Activated naive CD4-positive, alpha-beta T cell treated with Interleukin-2 at 50 U/mL for 16 hours (primary cell): Measurements from ENCODE around the gene SEC24D.
"Not testable (repeated sequence)": the region's sequence is repeated elsewhere in the genome, so short reads cannot be mapped to it uniquely, and the experiment has no call there.

ENCODE experiments used
- DNase-seq: peaks from one replicate; pipeline ENCODE4 v3.0.0-alpha.2; 2020

SEC24D gene

DNA sequence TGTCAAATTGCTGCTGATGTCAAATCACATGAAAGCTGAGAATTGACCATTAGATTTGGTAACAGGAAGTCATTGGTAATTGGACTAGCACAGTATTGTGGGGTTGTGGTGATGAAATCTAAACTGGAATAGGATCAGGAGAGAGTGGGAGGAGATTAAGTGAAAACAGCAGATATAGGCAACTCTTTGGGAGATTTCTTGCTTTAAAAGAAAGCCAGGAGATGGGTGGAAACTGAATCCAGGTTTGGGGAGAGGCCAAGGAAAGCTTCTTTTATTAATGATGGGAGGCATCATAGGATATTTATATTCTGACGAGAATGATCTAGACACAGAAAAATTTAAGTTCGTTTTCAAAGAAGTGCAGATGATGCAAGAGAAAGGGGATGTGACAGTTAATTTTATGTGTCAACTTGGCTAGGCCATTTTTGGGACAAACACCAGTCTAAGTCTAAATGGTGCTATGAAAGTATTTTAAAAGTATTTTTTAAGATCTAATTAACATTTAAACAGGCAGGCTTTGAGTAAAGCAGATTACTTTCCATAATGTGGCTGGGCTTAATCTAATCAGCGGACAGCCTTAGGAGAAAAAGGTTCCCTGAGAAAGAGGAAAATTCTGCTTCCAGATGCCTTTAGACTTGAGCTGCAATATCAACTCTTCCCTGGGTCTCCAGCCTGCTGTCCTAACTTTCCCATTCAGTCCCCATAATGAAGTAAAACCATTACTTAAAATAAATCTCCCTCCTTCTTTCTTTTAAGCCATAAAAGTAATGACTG lies 24.7 kb downstream of the SEC24D start:
- no peak for DNase-seq

DNA sequence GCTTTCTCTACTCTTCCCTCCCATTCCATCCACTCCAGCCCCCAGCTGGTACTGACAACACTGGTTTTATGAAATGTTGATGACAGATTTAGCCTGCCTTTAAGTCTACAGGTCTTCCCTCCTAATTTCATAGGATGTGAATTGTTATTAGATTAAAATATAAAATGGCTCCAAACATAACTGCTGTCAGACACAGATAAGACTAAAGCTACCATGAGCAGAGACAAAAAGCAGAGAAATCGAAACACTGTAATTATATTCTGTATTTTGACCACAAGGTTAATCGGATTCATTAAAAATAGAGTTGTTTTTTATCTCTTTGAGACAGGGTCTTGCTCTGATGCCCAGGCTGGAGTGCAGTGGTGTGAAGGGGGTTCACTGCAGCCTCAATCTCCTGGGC lies 28.3 kb downstream of the SEC24D start:
- DNase-seq, result no peak

DNA sequence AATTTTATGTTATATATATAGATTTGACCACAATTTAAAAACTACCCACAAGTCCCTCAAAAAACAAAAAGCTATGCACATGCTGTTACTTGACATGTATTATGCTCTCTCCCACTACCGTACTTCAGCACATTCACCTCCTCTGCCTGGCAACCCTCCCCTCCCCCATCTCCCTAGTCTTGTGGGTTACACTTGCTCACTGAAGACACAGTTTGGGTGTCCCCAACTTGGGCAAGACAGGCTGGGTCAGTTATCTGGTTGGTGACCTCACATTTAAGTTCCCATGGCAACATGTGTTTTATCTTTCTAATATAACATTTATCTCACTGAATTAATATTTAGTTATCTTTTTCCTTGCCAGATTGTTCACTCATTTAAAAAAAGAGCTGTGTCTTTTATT lies 32.7 kb downstream of the SEC24D start:
- no peak for DNase-seq

DNA sequence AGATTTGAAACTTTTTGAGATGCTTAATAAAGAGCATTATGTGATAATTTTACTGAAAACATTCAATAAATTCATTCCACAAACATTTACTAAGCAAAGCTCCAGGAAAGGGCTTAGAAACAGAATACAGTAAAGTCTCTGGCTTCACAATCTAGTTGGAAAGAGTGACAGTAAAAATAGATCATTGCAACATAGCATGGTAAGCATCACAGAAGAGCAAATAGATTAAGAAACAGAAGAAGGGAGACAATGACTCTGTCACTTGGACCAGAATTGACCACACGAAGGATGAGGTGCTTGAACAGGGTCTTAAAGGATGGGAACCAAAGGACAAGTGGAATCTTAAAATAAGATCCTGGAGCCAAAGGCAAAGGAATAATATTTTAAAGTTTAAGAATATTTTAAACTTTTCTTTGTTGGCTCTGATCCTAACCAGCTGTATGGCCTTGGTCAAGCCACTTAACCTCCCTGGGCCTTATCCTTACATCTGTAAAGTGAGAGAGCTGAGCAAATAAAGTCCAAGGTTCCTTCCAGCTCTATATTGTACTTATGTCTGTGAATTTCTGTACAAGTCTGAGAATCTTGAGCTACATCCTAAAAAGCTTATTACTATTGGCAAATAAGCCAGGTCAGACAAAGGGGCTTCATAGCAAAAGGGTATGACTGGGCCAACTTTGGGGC lies 33.9 kb downstream of the SEC24D start:
- DNase-seq, result no peak

DNA sequence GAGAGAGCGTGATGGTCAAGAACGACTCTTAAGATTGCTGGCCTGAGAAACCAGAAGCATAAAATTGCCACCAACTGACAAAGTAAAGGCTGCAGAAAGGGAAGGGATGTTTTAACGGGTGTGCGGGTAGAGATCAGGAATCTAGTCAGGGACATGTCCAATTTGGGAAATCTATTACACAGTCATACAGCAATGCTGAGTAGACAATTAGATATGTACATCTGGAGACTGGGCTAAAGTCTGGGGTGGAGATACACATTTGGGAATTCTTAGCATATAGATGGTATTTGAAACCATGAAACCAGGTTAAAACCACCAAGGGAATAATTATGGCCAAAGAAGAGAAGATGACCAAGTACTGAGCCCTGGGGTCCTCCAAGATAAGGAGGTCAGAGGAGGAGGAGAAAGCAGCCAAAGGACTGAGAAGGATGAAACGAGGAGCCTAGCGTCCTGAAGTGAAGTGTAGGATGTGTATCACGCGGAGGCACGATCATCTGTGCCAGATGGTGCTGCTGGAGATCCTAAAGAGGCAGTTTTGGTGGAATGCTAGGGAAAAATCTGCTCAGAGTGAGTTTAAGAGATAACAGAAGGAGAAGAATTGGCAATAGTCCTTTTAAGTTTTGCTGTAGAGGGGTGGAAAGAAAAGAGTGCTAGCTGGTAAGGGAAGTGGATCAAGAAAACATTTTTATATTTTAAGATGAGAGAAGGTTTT lies 36.5 kb downstream of the SEC24D start:
- DNase-seq, result no peak

DNA sequence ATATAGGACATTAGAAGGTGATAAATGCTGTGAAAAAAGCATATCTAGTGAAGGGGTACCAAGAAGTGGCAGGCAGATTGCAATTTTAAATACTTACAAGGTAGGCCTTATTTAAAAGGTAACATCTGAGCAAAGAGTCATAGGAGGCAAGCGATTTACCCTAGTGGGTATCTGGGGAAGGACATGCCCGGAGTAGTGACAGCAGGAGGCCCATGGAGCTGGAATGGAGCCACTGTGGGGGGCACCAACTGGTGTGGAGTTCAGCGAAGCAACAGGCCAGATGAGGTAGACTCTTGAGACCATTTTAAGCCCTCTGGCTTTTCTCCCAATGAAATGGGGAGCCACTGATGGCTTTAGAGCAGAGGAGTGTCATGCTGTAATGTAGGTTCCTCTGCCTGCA lies 37.3 kb downstream of the SEC24D start:
- DNase-seq, result no peak

DNA sequence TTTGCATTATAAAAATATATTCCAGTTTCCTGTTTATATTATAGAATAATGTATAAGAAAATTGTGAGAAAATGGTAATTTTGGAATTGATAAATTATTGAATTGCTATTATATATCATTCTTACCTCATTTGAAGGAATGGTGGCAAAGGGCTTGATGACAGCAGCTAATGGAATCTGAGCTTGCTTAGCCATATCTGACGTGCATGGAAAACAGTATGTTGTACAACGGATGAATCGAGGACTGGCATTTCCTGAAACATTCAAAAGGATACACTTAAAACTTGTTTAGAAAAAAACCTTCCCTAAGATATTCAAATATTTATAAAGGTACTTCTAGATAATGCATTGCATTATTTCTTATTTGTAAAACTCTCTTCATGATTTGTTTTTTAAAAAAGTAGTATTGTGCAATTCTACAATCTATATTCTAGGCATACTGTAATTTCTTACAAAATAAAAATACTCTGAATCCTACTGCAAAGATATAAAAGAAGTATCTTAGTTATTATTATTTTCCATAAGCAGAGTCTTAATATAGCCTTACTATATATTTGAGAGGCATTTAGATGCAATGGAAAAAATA lies 38.3 kb downstream of the SEC24D start:
- no peak for DNase-seq

DNA sequence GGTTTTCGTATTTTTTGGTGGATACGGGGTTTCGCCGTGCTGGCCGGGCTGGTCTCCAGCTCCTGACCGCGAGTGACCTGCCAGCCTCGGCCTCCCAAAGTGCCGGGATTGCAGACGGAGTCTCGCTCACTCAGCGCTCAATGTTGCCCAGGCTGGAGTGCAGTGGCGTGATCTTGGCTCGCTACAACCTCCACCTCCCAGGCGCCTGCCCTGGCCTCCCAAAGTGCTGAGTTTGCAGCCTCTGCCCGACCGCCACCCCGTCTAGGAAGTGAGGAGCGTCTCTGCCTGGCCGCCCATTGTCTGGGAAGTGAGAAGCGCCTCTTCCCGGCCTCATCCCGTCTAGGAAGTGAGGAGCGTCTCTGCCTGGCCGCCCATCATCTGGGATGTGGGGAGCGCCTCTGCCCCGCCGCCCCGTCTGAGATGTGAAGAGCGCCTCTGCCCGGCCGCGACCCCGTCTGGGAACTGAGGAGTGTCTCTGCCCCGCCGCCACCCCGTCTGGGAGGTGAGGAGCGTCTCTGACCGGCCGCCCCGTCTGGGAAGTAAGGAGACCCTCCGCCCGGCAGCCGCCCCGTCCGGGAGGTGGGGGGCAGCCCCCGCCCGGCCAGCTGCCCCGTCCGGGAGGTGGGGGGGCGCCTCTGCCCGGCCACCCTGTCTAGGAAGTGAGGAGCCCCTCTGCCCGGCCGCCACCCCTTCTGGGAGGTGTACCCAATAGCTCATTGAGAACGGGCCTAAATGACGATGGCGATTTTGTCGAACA lies 44.1 kb downstream of the SEC24D start:
- DNase-seq, result not testable (repeated sequence)

DNA sequence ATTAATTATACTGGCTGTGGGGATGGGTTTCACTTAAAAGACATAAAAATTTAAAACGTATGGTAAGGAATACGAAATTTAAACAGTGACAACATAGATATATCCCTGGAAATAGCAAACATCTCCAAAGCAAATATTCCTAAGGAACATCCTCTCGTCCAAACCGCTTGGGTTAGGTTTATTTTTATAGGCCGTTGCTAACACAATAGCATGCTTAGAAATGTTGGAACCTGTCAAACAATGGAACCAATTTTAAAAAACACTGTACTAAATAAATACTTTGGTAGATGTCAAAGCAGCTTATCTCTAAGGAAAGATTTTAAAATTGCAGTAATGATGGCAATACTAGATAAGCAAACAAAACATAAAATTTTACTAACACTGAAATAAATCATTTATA lies 45.4 kb downstream of the SEC24D start:
- DNase-seq, result no peak

DNA sequence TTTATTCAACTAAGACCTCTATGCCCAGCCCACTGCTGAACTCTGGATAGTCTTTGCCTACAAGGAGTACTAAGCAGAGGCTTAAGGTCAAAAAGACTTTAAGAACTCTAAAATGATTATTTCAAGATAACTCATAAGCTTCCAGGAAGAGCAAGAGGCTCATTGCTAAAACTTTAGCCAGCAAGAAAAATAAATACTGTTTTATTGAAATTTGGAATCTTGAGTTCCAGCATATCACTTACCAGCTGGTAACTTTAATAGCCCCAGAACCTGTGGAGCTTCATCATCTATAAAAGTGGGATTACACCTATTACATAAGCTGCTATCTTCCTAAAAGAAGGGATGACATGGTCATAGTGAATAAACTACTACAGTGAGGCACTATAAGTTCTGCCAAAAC lies 47.0 kb downstream of the SEC24D start:
- no peak for DNase-seq

DNA sequence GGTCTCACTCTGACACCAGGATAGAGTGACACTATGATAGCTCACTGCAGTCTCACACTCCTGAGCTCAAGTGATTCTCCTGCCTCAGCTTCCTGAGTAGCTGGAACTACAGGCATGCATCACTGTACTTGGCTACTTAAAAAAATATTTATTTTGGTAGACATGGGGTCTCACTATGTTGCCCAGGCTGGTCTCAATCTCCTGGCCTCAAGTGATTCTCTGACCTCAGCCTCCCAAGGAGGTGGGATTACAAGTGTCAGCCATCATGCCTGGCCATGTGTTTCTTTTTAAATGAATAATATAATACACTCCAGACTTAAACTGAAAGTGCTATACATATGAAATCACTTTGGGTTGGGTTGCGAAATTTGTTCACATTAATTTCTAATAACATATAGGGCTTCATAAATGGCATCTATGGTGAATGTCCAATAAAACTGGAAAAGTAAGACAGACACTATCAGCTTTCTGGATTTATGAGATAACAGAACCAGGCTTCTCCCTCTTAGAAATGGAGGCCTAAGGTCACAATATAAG lies 48.0 kb downstream of the SEC24D start:
- DNase-seq, result no peak

DNA sequence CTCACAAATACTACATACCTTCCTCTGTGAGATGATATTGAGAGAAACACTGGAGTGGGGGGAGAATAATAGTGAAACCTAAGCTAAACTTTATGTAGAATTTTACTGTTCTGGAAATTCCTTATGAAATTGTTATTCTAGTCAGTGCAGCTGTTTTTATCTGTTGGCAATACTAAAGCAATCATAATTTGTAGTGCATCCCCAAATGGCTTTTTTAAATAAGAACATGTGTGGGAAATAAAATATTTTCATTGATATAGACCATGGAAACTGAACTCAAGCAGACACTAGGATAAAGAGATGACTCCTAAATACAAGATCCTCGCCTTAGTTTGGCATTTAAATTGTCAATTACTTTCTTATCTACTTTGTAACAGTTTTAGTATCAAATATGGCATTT lies 51.1 kb downstream of the SEC24D start:
- DNase-seq, result no peak

DNA sequence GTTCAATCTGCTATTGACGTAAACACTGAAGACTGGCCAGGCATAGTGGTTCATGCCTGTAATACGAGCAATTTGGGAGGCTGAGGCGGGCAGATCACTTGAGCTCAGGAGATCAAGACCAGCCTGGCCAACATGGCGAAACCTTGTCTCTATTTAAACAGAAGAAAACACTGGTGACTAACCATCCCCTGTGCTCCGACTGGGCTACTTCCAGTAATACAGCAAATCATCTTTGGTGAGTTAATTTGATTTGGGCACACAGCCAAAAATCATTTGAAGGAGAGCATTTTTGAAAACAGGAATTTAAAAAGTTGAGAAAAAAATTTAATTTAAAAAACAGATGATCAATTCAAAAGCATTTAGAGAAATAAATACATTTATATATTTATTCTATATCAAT lies 52.0 kb downstream of the SEC24D start:
- DNase-seq, result no peak

DNA sequence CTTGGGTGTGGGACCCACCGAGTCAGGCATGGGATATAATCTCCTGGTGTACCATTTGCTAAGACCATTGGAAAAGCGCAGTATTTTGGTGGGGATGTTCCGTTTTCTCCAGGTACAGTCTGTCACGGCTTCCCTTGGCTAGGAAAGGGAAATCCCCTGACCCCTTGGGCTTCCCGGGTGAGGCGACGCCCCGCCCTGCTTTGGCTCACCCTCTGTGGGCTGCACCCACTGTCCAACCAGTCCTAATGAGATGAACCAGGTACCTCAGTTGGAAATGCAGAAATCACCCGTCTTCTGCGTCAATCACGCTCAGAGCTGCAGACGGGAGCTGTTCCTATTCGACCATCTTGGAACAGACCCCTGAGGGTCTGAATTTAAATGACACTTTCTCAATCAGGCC lies 53.0 kb downstream of the SEC24D start:
- DNase-seq, result not testable (repeated sequence)

DNA sequence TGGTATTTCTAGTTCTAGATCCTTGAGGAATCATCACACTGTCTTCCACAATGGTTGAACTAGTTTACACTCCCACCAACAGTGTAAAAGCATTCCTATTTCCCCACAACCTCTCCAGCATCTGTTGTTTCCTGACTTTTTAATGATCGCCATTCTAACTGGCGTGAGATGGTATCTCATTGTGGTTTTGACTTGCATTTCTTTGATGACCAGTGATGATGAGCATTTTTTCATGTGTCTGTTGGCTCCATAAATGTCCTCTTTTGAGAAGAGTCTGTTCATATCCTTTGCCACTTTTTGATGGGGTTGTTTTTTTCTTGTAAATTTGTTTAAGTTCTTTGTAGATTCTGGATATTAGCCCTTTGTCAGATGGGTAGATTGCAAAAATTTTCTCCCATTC lies 58.3 kb downstream of the SEC24D start:
- not testable (repeated sequence) for DNase-seq

DNA sequence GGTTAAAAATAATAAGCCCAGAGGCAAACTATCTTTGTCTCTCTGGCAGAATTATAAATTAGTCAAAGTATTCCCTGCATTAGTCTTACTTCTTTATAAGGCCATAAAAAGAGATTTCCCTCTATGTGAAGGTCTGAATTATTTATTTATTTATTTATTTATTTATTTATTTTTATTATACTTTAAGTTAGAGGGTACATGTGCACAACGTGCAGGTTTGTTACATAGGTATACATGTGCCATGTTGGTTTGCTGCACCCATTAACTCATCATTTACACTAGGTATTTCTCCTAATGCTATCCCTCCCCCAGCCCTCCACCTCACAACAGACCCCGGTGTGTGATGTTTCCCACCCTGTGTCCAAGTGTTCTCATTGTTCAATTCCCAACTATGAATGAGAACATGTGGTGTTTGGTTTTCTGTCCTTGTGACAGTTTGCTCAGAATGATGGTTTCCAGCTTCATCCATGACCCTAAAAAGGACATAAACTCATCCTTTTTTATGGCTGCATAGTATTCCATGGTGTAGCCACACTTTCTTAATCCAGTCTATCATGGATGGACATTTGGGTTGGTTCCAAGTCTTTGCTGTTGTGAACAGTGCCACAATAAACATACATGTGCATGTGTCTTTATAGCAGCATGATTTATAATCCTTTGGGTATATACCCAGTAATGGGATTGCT lies 58.8 kb downstream of the SEC24D start:
- DNase-seq, result not testable (repeated sequence)

DNA sequence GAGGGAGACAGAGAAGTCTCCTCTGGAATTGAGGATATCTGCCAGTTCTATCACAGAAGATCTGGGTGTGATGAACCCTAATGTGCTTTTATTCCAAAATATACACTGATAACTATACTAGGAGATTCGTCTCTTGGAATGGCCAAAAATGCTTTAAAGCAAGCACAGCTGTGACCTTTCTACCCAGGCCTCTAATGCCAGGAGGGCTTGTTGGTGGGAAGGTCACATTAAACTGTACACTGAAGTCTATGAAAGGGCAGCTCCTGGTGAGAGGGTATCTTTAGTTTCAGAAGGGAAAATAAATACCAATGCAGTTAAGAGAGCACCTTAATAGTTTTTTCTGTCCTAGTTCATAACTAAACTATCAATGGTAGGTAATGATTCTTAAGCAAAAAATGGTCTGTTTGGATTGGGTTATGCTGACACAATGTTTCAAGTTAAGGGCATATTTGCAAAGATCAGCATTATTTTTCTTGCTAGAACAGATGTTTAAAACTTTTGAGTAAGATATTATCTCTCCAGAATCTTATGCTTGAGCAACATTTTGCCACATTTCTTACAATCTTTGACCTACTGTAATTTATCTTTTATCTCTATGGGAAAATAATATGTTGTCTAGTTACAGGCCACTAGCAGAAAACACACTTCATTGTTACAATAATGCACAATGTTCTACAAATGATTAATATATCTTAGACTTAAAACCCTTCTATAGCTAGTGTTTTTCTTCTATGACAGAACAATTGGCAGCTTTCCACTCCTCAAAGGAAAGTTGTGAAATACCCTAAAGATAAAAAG lies 59.6 kb downstream of the SEC24D start:
- DNase-seq, result no peak

DNA sequence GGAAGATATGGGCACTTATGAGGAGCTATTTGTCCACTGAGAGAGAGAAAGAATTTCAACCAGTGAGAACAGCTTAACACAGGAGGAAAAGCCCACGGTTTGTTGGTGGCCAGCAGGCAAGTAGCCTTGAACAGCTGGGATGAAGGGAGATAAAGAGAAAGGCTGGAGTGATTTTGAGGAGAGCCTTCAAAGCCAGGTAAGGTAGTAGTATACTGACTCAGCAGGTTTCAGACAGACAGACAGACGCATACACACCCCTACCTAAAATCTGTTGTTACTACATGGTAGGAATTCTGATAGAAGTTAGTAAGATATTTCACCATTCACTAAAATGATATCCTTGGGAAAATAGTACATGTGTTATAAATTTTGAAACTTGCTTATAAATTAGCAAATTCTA lies 60.5 kb downstream of the SEC24D start:
- no peak for DNase-seq

DNA sequence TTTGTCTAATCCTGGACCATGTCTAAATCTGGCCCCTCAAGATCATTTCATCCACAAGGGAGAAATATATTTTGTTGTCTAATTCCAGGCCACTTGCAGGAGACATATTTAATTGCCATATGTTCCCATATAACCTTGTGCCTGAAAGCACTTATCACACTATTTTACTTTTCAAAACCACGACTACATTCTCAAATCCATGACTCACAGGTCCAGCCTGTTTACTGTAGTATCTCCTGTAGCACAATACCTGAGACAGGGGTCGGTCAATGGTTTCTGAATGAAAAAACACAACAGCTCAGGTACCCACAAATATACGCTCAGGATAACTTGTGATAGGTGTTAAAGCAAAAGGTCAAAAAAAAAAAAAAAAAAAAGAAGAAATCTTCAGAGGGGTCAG lies 60.9 kb downstream of the SEC24D start:
- no peak for DNase-seq

DNA sequence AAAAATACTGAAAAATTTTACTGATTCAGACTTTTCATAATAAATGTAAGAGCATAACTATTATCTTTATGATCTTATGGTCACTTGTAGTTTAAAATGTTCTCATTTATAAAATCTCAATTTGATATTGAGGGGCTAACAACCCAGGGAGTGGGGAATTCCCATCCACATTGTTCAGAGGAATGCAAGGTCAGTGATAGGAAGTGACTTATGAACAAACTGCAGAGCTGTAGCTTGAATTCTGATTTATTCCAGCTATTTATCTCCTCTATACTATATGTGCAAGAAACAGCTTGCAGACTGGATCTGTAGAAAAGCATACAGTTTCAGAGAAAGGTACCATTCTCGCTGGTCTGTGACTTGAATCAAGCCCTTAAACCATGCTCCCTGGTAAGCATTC lies 61.6 kb downstream of the SEC24D start:
- DNase-seq, result no peak

DNA sequence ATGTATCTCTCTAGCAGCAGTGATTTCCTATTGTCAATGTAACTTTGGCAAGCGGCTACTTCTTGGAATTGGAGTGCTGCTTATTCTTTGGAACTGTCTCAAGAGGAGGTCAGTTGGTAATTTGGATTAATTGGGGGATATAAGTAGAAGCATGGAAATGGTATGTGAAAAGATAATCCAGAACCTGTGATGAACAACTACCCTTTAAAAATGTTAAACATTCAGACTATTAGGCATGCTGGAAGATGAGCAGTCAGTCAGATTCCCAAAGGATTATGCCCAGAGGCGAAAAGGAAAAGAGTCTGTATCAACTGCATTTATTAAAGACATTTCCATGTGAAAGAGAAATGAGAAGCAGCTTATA lies 62.5 kb downstream of the SEC24D start:
- DNase-seq, result no peak
